SK-N-SH (cell line): ENCODE data around the gene SRD5A1. TPM values are rescaled to one million over a fixed set of nuclear protein-coding genes. Genes with fewer than 3 reads are reported as not detected.

Experiments
- CTCF ChIA-PET: fragments of 300-600, 350-600 bp; formaldehyde crosslinking; extraction: SDS; loops from one replicate; lab custom pipeline; 2021; lab: Yijun Ruan, JAX
- POLR2A ChIA-PET: fragments of 350-600 bp; sonication (Branson Sonifier 250); formaldehyde crosslinking; extraction: SDS; loops from one replicate; lab custom pipeline; 2020; ENCODE audit warnings: antibody characterized with exemption, inconsistent platforms; lab: Yijun Ruan, JAX
- DNase-seq: peaks from one replicate; pipeline ENCODE4 v3.0.0; 2012
- H2AFZ ChIP-seq: fragments of 200-600 bp; sonication (generic); 2 replicates; pipeline ENCODE4 v1.8.1; 2016; ENCODE audit warnings: antibody characterized with exemption, mild to moderate bottlenecking, low read depth
- H3F3A ChIP-seq: fragments of 200-600 bp; sonication (generic); replicated peaks from 2 replicates; pipeline ENCODE3; 2016; ENCODE audit warnings: antibody characterized with exemption, mild to moderate bottlenecking; ENCODE audit not compliant: insufficient read depth
- H3K27ac ChIP-seq, 2 experiments: fragments of 200-500 bp in 1 of 2; fragments of 200-600 bp in 1 of 2; sonication (Bioruptor generic) in 1 of 2; sonication (generic), shearing (Covaris generic) in 1 of 2; 2 replicates each; pipeline versions ENCODE4 v1.5.1 to v1.6.1; 2014 to 2016; ENCODE audit warnings: low read depth in 2 of 2, inconsistent platforms in 1 of 2, low read length in 1 of 2, mild to moderate bottlenecking in 1 of 2, mixed read lengths in 1 of 2
- H3K27me3 ChIP-seq: fragments of 200-600 bp; sonication (generic), shearing (Covaris generic); 2 replicates; pipeline ENCODE4 v1.6.1; 2016; ENCODE audit warnings: mixed run types; ENCODE audit not compliant: insufficient read depth
- H3K36me3 ChIP-seq, 2 experiments: fragments of 200-500 bp in 1 of 2; fragments of 200-600 bp in 1 of 2; sonication (Bioruptor generic) in 1 of 2; sonication (generic) in 1 of 2; replicated peaks in 1 of 2; 2 replicates each; pipeline versions ENCODE3 to v1.5.1; 2014 to 2016; ENCODE audit warnings: low read length in 1 of 2, mild to moderate bottlenecking in 1 of 2; ENCODE audit not compliant: insufficient read depth in 2 of 2, control insufficient read depth in 1 of 2
- H3K4me1 ChIP-seq, 2 experiments: fragments of 200-500 bp in 1 of 2; fragments of 200-600 bp in 1 of 2; sonication (Bioruptor generic) in 1 of 2; sonication (generic), shearing (Covaris generic) in 1 of 2; 2 replicates each; pipeline versions ENCODE4 v1.5.1 to v1.6.1; 2014 to 2016; ENCODE audit warnings: low read depth in 1 of 2, low read length in 1 of 2, mixed run types in 1 of 2; ENCODE audit not compliant: insufficient read depth in 2 of 2, control insufficient read depth in 1 of 2
- H3K4me2 ChIP-seq: fragments of 200-600 bp; sonication (generic), shearing (Covaris generic); 2 replicates; pipeline ENCODE4 v1.6.1; 2017; ENCODE audit warnings: mixed run types
- H3K4me3 ChIP-seq, 2 experiments: fragments of 200-500 bp in 1 of 2; fragments of 200-600 bp in 1 of 2; sonication (Bioruptor generic) in 1 of 2; sonication (generic), shearing (Covaris generic) in 1 of 2; 2 replicates each; pipeline versions ENCODE4 v1.5.1 to v1.8.1; 2014 to 2016; ENCODE audit warnings: low read depth in 2 of 2, inconsistent platforms in 1 of 2, low read length in 1 of 2, mild to moderate bottlenecking in 1 of 2, mixed read lengths in 1 of 2, moderate library complexity in 1 of 2
- H3K79me2 ChIP-seq: fragments of 200-600 bp; sonication (generic); 2 replicates; pipeline ENCODE4 v1.8.1; 2017; ENCODE audit warnings: mild to moderate bottlenecking; ENCODE audit not compliant: insufficient read depth
- H3K9ac ChIP-seq: fragments of 200-600 bp; sonication (generic); 2 replicates; pipeline ENCODE4 v1.6.1; 2017; ENCODE audit warnings: mixed run types
- H3K9me2 ChIP-seq: fragments of 200-600 bp; sonication (generic); 2 replicates; pipeline ENCODE4 v1.6.1; 2017; ENCODE audit warnings: mixed run types
- H3K9me3 ChIP-seq: fragments of 200-600 bp; sonication (generic); 2 replicates; pipeline ENCODE4 v1.6.1; 2017; ENCODE audit warnings: mixed run types, mild to moderate bottlenecking, moderate library complexity
- H4K20me1 ChIP-seq: fragments of 200-600 bp; sonication (generic); 2 replicates; pipeline ENCODE4 v1.6.1; 2017; ENCODE audit warnings: mild to moderate bottlenecking, mixed run types; ENCODE audit not compliant: insufficient read depth
- CHD2 ChIP-seq: fragments of 150-350 bp; IDR thresholded peaks from 2 replicates; pipeline ENCODE4 v1.6.1; 2018; ENCODE audit warnings: low read length; ENCODE audit not compliant: partially characterized antibody
- ELF1 ChIP-seq: IDR thresholded peaks from 2 replicates; pipeline ENCODE4 v1.4.0; 2012
- EZH2phosphoT487 ChIP-seq: fragments of 200-600 bp; sonication (generic); IDR thresholded peaks from 2 replicates; pipeline ENCODE4 v1.6.1; 2017; ENCODE audit warnings: low read depth, mixed run types, mild to moderate bottlenecking, antibody characterized with exemption, moderate library complexity, borderline replicate concordance
- FOXJ3 ChIP-seq: sonication (generic); formaldehyde crosslinking; IDR thresholded peaks from 2 replicates; pipeline ENCODE4 v1.5.1; 2020; ENCODE audit warnings: mild to moderate bottlenecking, missing genetic modification reagents
- GABPA ChIP-seq: IDR thresholded peaks from 2 replicates; pipeline ENCODE4 v1.4.0; 2012; ENCODE audit warnings: low read depth, mild to moderate bottlenecking
- JUND ChIP-seq: IDR thresholded peaks from 2 replicates; pipeline ENCODE4 v1.4.0; 2012
- RFX5 ChIP-seq: IDR thresholded peaks from 2 replicates; pipeline ENCODE4 v1.6.1; 2012; ENCODE audit warnings: mild to moderate bottlenecking, improper control_type of control experiment, low read length
- SMC3 ChIP-seq: IDR thresholded peaks from 2 replicates; pipeline ENCODE4 v1.6.1; 2012; ENCODE audit warnings: low read depth, low read length, improper control_type of control experiment
- TEAD4 ChIP-seq: IDR thresholded peaks from 2 replicates; pipeline ENCODE4 v1.4.0; 2012; ENCODE audit warnings: mild to moderate bottlenecking, borderline replicate concordance; ENCODE audit not compliant: insufficient read depth
- WGBS: methylation state at CpG from one replicate; pipeline ENCODE4 v1.1.6; 2017; ENCODE audit warnings: low lambda C conversion rate; 5-methylcytosine and 5-hydroxymethylcytosine counted together
- polyA plus RNA-seq, 3 experiments: library from polyadenylated mRNA; depleted of rRNA; stranded (reverse); fragments of >200 nt; gene quantifications; 2 replicates each; pipeline ENCODE4 v1.2.3, GENCODE V29; 2012
- TF ChIP-seq, protein P1 (sequence below): IDR thresholded peaks from 2 replicates; pipeline ENCODE4; 2012
- TF ChIP-seq, protein P2 (sequence below): IDR thresholded peaks from 2 replicates; pipeline ENCODE4 v1.4.0; 2012; ENCODE audit warnings: low read depth
- TF ChIP-seq, protein P3 (sequence below): fragments of 150-350 bp; IDR thresholded peaks from 2 replicates; pipeline ENCODE4 v1.6.1; 2016; ENCODE audit warnings: mild to moderate bottlenecking, low read depth, low read length

SRD5A1 gene
- polyA plus RNA-seq, 1 of the 3 experiments (the other 2 are of a cell fraction): 24.0 TPM

- POLR2A ChIA-PET: no interaction called here
- H3K4me2 ChIP-seq: no peak overlapping the region
- H3K9me2 ChIP-seq: no peaks in the 10 kb centered on the region
- peaks cover 5 to 25% of the 10 kb centered on the region in 2 experiments; a peak in 2 of 4 replicates for H3K4me1 ChIP-seq
- no peaks in the 10 kb centered on the region for H3F3A ChIP-seq
- H3K36me3 ChIP-seq: peaks cover 0 to 5% of the 10 kb centered on the region in 2 experiments
- 50% methylated on average over 4 of the region's 5 CpGs for WGBS
- no peak overlapping the region for H3K4me3 ChIP-seq
- peaks cover 86% of the 10 kb centered on the region for H3K79me2 ChIP-seq
- H3K27me3 ChIP-seq: no peaks in the 10 kb centered on the region
- no peak overlapping the region for H3K27ac ChIP-seq
- H4K20me1 ChIP-seq: peaks cover 12% of the 10 kb centered on the region
- CTCF ChIA-PET: no interaction called here
- no peak for DNase-seq
- H2AFZ ChIP-seq: no peak overlapping the region
- TF ChIP-seq SMC3 (no peak), EZH2phosphoT487 (no peak)
- no peaks in the 10 kb centered on the region for H3K9me3 ChIP-seq
- H3K9ac ChIP-seq: no peak overlapping the region
Measured at GRCh38 chr5:6636293-6636692, 3.1 kb downstream of the SRD5A1 start.

DNA sequence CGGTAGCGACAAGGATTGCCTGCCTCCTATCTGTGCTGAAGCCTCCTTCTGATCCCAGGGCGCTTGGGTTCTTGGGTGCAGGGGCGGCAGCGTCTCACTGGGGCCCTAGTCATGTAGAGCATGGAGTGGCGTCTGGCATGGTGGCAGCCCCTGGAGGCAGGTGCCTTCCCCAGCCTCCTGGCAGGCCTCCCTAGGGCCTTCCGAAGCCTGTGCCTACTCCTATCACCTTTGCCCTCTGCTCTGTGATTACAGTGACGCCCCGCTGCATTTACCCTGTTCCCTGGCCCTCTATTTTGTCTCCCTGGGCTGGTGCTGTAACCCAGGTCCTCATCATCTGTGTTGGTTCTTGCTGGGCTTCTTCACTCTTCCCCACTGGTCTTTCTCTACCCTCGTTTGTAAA, 3.8 kb downstream of the SRD5A1 start:
- no peak overlapping the region for H3K4me2 ChIP-seq
- peaks cover 5% of the 10 kb centered on the region for H4K20me1 ChIP-seq
- CTCF ChIA-PET: interaction anchor here (0.7 kb wide), 1 partner anchor 60 kb away, joined by 3 read pairs; no protein-coding TSS in a partner anchor
- no peaks in the 10 kb centered on the region for H3K9me2 ChIP-seq
- no peaks in the 10 kb centered on the region for H3K36me3 ChIP-seq
- H3F3A ChIP-seq: no peaks in the 10 kb centered on the region
- H2AFZ ChIP-seq: no peak overlapping the region
- no peak overlapping the region for H3K4me3 ChIP-seq
- POLR2A ChIA-PET: no interaction called here
- no peaks in the 10 kb centered on the region for H3K9me3 ChIP-seq
- 97% methylated on average over 5 of the region's 10 CpGs for WGBS
- TF ChIP-seq CHD2: no peak
- no peak for DNase-seq
- H3K27me3 ChIP-seq: no peaks in the 10 kb centered on the region
- H3K27ac ChIP-seq: no peak overlapping the region
- peaks cover 80% of the 10 kb centered on the region for H3K79me2 ChIP-seq
- H3K4me1 ChIP-seq: peaks cover 5 to 19% of the 10 kb centered on the region in 2 experiments; a peak in 2 of 4 replicates
- H3K9ac ChIP-seq: no peak overlapping the region

DNA sequence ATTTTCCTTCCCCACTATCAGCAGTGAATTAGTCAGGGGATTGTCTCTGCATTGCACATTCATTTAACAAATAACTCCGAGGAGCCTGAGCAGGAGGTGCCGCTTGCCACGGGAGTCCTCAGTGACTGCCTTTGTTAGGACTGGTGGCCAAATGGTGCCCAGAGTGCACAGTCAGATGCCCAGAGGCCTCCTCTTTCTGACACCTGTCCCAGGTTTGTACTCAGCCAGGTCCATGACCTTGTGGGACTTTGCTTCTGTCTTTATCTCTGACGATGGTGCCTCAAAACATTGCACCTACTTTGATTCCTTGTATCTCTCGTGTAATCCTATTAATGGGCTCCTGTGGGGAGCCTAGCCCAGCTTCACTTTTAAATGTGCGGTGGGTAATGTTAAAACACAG, 4.3 kb downstream of the SRD5A1 start:
- CTCF ChIA-PET: interaction anchor here (0.7 kb wide), 2 partner anchors 60 to 69 kb away, joined by 3 read pairs; no protein-coding TSS in a partner anchor

More for the DNA sequence above, 4.3 kb downstream of the SRD5A1 start:
- POLR2A ChIA-PET: no interaction called here
- Histone ChIP-seq H3K4me2 (no peak overlapping the region), H3K27me3 (no peaks in the 10 kb centered on the region), H3F3A (no peaks in the 10 kb centered on the region), H4K20me1 (0 out of 2 replicates have a peak, but pooled peaks cover 6% of the 10 kb centered on the region), H3K9ac (no peak overlapping the region), H3K36me3 (no peaks in the 10 kb centered on the region), H2AFZ (no peak overlapping the region), H3K79me2 (peaks cover 77% of the 10 kb centered on the region), H3K4me1 (peaks cover 5 to 19% of the 10 kb centered on the region in 2 experiments; a peak in 2 of 4 replicates), H3K27ac (no peak overlapping the region), H3K9me3 (no peaks in the 10 kb centered on the region), H3K9me2 (no peaks in the 10 kb centered on the region), H3K4me3 (no peak overlapping the region)
- no peak for DNase-seq
- WGBS: 93% methylated on average over 5 of the region's 6 CpGs
- TF ChIP-seq TEAD4: no peak
- no peak for TF ChIP-seq SMC3
- TF ChIP-seq EZH2phosphoT487: no peak
- TF ChIP-seq GABPA: no peak
- TF ChIP-seq RFX5: no peak
- TF ChIP-seq, protein P1, sequence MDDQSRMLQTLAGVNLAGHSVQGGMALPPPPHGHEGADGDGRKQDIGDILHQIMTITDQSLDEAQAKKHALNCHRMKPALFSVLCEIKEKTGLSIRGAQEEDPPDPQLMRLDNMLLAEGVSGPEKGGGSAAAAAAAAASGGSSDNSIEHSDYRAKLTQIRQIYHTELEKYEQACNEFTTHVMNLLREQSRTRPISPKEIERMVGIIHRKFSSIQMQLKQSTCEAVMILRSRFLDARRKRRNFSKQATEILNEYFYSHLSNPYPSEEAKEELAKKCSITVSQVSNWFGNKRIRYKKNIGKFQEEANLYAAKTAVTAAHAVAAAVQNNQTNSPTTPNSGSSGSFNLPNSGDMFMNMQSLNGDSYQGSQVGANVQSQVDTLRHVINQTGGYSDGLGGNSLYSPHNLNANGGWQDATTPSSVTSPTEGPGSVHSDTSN: no peak
- TF ChIP-seq FOXJ3 (CRISPR knock-in tag): no peak
- TF ChIP-seq, protein P2, sequence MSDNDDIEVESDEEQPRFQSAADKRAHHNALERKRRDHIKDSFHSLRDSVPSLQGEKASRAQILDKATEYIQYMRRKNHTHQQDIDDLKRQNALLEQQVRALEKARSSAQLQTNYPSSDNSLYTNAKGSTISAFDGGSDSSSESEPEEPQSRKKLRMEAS: no peak
- no peak for TF ChIP-seq JUND
- TF ChIP-seq, protein P3, sequence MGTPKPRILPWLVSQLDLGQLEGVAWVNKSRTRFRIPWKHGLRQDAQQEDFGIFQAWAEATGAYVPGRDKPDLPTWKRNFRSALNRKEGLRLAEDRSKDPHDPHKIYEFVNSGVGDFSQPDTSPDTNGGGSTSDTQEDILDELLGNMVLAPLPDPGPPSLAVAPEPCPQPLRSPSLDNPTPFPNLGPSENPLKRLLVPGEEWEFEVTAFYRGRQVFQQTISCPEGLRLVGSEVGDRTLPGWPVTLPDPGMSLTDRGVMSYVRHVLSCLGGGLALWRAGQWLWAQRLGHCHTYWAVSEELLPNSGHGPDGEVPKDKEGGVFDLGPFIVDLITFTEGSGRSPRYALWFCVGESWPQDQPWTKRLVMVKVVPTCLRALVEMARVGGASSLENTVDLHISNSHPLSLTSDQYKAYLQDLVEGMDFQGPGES: no peak
- TF ChIP-seq ELF1: no peak
